GM13976 (cell line): ENCODE data around the gene NCS1.

Experiments used
- DNase-seq: peaks from one replicate; pipeline ENCODE4 v3.0.0; 2012; ENCODE audit warnings: low spot score
- in situ Hi-C: fragments of 300-500 bp; cut with MboI; formaldehyde crosslinking; loops from one replicate; pipeline ENCODE4 v1.12.0; 2022; ENCODE audit warnings: low sequenced_read_pairs, mixed read lengths, inconsistent platforms; ENCODE audit not compliant: unreplicated experiment
- TF ChIP-seq, protein P1 (sequence below): IDR thresholded peaks from 2 replicates; pipeline ENCODE4 v1.5.1; 2012; ENCODE audit warnings: borderline replicate concordance, mild to moderate bottlenecking; ENCODE audit not compliant: insufficient read depth; ENCODE audit errors: extremely low read depth, missing control alignments, control extremely low read depth

Gene NCS1

DNA sequence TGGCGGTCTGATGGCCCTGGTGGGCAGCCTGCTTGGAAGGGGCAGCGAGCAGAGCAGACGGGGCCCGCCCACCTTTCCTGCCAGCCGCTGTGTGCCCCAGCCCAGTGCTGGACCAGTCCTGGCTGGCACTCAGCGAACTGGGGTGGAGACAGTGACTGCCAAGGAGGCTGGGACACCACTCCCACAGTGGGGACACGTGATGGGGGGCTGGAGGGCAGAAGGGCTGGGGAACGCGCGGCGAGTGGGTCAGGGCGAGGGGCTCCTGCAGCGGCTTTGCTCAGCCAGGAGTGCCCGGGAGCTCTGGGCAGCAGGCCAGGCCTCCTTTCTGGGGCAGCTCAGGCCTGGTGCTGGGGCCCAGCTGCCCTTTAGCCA is 19.5 kb downstream of the NCS1 start:
- TF ChIP-seq, protein P1, sequence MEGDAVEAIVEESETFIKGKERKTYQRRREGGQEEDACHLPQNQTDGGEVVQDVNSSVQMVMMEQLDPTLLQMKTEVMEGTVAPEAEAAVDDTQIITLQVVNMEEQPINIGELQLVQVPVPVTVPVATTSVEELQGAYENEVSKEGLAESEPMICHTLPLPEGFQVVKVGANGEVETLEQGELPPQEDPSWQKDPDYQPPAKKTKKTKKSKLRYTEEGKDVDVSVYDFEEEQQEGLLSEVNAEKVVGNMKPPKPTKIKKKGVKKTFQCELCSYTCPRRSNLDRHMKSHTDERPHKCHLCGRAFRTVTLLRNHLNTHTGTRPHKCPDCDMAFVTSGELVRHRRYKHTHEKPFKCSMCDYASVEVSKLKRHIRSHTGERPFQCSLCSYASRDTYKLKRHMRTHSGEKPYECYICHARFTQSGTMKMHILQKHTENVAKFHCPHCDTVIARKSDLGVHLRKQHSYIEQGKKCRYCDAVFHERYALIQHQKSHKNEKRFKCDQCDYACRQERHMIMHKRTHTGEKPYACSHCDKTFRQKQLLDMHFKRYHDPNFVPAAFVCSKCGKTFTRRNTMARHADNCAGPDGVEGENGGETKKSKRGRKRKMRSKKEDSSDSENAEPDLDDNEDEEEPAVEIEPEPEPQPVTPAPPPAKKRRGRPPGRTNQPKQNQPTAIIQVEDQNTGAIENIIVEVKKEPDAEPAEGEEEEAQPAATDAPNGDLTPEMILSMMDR: no peak
- no peak for DNase-seq
- in situ Hi-C loops: no loop called here

GRCh38 chr9:130192382-130192999 is 20.3 kb downstream of the NCS1 start:
- TF ChIP-seq, protein P1: no peak
- no peak for DNase-seq
- in situ Hi-C loops: no loop called here

DNA sequence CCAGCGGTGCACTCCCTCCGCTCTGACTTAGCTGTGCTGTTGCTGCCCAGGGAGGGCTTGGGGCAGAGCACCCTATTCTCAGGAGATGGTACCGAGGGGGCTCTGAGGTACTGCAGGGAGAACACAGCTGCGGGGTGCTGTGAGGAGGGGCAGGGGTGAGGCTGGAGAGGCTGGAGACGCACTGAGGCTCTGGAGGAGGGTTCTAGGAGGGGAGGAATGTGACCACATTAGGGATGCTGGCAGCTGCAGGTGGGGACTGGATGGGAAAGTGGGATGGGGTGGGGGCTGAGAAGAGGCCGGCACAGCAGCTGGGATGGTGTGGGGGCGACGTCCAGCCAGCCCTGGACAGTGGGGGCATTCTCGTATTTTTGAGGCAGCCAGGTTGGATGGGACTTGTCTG is 20.9 kb downstream of the NCS1 start:
- TF ChIP-seq, protein P1: no peak
- in situ Hi-C loops: no loop called here
- no peak for DNase-seq

GRCh38 chr9:130193531-130194377 is 21.6 kb downstream of the NCS1 start:
- in situ Hi-C loops: no loop called here
- TF ChIP-seq, protein P1: no peak
- no peak for DNase-seq

GRCh38 chr9:130194378-130194932 is 22.3 kb downstream of the NCS1 start:
- TF ChIP-seq, protein P1: no peak
- in situ Hi-C loops: no loop called here
- DNase-seq: no peak

- in situ Hi-C loops: no loop called here
- no peak for DNase-seq
- TF ChIP-seq, protein P1: no peak
Measured at GRCh38 chr9:130195638-130196037, 23.4 kb downstream of the NCS1 start.
